GM19239 (cell line): ENCODE results near the gene IMPG2.

Source experiments
- DNase-seq: peaks from one replicate; pipeline ENCODE4 v3.0.0; 2011; ENCODE audit warnings: low spot score; ENCODE audit not compliant: insufficient read length
- FAIRE-seq: peaks from 2 replicates; lab custom pipeline; 2011; peaks lifted over from hg19 to GRCh38; lab: Jason Lieb, UNC

Gene IMPG2

GRCh38 chr3:101279162-101279561, 41.2 kb downstream of the IMPG2 start:
- FAIRE-seq (no peak), DNase-seq (no peak)

GRCh38 chr3:101278727-101279126, 41.6 kb downstream of the IMPG2 start:
- FAIRE-seq (no peak), DNase-seq (no peak)

DNA sequence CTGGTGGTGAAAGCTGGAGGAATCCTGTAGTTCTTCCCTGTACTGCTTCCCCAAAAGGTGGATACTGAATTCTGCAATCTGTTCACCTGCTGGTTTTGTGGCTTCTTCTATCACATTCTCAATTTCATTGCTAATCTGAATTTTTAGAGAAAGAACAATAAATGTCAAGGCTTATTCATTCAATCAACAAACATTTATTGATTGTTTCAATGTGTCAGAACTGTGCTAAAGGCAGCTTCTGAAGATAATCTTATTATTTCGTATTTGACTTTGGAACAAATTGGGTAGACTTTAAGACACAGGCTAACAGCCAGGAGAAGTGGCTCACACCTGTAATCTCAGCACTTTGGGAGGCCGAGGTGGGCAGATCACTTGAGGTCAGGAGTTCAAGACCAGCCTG, 46.8 kb downstream of the IMPG2 start:
- DNase-seq: no peak
- FAIRE-seq: no peak

DNA sequence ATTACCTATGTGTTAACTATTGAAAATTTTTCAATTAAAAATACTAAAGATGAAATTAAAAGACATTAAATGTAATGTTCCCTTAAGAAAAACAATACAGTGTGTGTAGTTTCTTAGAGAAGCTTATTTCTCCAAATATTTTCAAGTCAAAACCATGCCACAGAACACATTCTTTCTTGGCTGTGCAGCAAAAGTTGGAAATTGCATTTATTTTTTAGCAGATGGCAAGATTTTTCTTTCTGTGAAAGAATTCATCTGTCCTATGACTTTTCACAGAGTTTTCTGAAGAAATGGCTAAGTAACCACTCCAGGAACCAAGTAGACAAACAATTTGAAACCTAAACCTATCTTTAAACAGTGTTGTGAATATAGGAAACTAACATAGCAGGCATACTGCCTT, 47.2 kb downstream of the IMPG2 start:
- DNase-seq: no peak
- FAIRE-seq: no peak

GRCh38 chr3:101271728-101272127, 48.6 kb downstream of the IMPG2 start:
- no peak for DNase-seq
- FAIRE-seq: no peak

DNA sequence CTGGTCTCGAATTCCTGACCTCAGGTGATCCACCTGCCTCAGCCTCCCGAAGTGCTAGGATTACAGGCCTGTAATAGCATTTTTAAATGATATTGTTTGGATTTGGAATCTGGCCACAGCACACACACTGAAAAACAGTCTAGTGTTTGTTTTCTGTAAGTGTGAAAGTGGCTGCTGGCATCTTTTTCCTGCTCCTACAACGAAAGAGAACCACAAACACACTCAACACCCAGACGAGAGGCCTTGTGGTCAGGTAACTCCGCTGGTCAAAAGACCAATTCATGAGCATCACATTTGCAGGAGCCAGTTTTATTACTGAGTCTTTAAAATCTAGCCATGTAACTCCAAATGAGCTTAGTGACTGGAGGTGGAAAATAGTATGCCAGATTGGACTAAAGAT, 50.2 kb downstream of the IMPG2 start:
- FAIRE-seq: no peak
- no peak for DNase-seq

DNA sequence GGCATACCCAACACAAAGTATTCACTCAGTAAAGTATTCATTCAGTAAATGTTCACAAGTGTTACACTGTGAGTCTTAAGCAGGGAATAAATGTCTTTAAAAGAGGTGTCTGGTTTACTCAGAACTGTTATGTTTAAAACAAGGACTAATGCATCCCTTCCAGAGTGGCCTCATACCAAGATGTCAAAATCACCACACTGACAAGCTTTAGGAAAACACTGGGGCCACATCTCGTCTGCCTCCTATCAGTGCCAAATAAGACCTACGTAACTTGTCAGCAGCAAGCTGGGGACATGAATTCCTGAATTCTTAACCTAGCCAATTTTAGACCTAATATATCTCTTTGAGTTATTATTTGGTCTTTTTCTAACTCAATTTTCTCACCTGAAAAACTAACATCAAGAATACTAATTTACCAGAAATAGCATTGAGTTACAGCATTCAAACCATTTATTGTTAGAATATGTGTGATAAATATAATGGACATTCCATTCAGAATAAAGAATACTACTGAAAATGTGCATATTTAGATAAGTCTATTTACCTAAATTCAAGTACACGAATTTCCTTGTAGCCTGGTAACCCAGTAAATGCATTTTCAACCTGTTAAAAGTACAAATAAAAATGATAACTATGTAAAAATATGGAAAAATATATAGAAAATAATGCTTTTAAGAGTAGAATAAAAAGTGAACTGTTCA, 51.3 kb downstream of the IMPG2 start:
- FAIRE-seq: no peak
- no peak for DNase-seq

DNA sequence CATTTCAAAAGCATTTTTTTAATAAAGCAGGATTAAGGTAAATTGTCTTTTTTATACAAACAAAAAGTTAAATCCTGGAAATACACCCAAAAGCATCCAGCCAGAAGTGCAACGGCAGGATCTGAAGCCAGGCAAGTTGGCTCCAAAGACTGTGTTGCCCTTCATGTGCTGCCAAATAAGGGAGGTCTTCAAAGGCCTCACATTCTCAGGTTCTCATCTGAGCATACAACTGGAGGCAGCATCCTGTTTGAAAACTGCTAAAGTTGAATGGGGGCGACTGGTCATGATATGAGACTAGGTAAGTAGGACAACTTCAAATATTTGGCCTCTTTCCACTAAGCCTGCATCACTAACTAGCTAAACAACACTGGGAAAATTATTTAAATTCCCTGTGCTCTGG, 52.2 kb downstream of the IMPG2 start:
- DNase-seq (no peak), FAIRE-seq (no peak)

- DNase-seq (no peak), FAIRE-seq (no peak)
Observed at GRCh38 chr3:101266566-101266965, 53.8 kb downstream of the IMPG2 start.

DNA sequence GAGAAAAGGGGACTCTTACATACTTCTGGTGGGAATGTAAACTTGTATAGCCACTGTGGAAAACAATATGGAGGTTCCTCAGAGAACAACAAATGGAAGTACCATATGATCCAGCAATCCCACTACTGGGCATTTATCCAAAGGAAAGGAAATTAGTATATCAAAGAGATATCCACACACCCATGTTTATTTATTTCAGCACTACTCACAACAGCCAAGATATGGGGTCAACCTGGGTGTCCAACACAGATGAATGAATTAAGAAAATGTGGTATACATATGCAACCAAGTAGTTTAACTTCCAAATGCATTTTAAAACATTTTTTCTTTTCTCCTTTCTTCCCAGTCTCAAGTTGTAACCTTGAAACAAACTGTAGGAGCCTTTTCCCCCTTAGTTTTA, 54.3 kb downstream of the IMPG2 start:
- FAIRE-seq (no peak), DNase-seq (no peak)

- FAIRE-seq (no peak), DNase-seq (no peak)
Observed at GRCh38 chr3:101262393-101263240, 57.8 kb downstream of the IMPG2 start.

GRCh38 chr3:101261506-101261905, 58.9 kb downstream of the IMPG2 start:
- FAIRE-seq (peak; percentile 4), DNase-seq (no peak)

DNA sequence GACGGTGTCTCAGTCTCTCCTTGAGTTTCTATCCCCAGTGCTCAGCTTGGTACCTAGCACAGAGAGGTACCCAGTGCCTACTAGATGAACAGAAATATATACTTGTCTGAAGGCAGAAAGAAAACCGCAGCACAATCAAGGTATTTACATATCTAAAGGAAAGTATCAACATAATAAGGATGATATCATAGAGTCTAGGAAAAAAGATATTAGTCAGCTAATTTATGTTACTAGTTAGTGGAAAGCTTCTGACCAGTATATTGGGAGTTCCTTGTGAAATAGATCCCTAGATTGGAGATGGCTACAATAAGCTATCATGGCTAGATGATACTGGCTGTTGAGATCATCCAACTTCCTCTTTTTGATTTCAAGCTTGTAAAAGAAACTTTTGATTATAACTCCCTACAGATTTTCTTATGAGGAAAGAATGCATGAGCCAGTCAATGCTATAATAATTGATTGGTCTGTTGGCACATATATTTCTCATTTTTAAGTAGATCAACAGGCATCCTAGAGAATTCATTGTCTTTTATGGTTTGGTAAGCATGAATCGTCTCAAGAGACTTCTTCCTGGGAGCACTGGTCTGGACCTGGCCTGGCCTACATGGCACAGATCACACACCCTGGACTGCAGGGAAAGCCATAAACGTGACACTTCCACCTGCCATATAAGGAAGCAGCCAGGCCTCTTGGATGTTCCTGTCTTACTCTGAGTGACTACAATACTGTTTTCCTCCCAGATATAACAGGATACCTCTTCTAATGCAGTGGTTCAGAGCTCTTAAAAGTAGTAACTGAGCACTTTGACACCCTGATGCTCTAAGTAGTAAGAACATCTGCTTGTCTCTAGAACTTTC, 60.7 kb downstream of the IMPG2 start:
- FAIRE-seq (no peak), DNase-seq (no peak)

DNA sequence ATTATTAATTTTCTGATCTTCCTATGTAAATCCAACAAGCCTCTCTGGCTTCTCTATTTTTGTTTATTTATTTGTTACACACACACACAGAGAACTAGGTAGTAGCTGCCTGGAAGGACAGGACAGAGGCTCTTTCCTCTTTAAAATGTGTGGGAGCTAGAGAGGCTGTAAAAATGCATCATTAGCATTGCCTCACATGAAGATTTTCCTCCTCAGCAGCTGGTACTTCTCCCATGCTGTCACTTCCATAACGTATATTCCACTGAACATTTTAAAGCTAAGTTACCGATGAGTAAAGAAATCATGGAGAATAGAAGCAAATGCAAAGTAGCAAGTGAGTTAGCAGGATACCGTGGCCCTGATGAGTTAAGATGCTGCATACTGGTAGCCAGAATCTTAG, 63.9 kb downstream of the IMPG2 start:
- DNase-seq (no peak), FAIRE-seq (no peak)

GRCh38 chr3:101255441-101255840, 64.9 kb downstream of the IMPG2 start:
- DNase-seq (no peak), FAIRE-seq (no peak)

- DNase-seq (no peak), FAIRE-seq (no peak)
Observed at GRCh38 chr3:101253396-101253795, 67.0 kb downstream of the IMPG2 start.

GRCh38 chr3:101252945-101253344, 67.4 kb downstream of the IMPG2 start:
- no peak for FAIRE-seq
- DNase-seq: no peak

DNA sequence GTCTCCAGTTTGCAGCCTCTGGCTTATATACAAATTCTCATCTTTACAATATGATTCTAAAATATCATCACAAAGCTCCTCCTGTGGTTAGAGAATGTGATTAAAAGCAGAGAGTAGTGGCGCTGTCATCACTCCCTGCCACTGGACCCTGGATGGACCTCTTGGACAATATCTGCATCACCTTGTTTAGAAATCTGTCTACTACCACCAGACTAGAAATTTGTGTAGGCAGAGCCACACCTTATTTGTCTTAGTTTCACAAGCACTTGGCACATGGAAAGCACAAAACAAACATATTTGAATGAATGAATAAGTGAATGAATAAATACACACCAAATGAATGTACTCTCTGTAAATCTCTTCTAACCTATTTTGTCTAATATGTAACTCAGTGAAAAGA, 68.1 kb downstream of the IMPG2 start:
- no peak for DNase-seq
- no peak for FAIRE-seq

DNA sequence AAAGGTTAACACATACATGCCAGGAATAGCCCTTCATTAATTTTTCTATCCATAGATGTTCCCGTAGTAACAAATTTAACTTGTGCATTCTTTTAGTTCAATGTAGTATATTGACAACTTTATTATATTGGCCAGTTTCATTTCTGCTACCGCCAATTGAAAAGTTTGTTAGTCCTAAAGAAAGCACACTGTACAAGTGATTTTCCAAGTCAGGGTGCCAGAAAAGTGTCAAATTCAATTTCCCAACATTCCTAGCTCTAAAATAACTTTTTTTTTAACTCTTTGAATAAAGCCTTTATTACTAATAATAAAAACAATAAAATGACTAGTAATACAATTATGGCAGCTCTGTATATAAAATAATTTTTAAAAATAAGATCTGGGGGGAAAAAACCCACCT, 68.9 kb downstream of the IMPG2 start:
- DNase-seq: no peak
- FAIRE-seq: no peak

- DNase-seq (no peak), FAIRE-seq (no peak)
Observed at GRCh38 chr3:101249522-101249921, 70.9 kb downstream of the IMPG2 start.

DNA sequence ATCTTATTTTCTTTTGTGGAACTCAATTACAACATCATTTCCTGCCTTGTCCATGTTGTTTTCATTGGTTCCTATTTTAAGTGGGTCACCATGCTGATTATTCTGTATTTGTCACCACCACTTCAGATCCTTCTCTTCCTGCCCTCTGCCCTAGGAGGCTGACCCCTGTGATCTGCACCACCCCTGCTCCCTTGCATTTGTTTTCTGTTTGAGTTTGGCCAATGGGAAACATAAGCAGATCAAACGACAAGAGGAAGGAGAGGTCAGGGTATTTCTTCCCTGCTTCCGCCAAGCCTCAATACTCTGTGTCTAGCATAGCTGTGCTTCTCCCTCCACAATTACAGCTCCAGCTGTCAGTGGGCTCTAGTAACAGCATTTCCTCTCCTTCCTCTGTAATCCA, 71.6 kb downstream of the IMPG2 start:
- DNase-seq: no peak

More for the DNA sequence above, 71.6 kb downstream of the IMPG2 start:
- no peak for FAIRE-seq
